Stimulated activated CD4-positive, alpha-beta T cell treated with anti-CD3 and anti-CD28 coated beads, Interleukin-12 subunit alpha, Interleukin-12 subunit beta, amount 100 ng/mL, for 4 hours (primary cell): ENCODE results near the gene SSNA1.

Experiments used
- DNase-seq: peaks from one replicate; pipeline ENCODE4 v3.0.0-alpha.2; 2020

The SSNA1 gene

DNA sequence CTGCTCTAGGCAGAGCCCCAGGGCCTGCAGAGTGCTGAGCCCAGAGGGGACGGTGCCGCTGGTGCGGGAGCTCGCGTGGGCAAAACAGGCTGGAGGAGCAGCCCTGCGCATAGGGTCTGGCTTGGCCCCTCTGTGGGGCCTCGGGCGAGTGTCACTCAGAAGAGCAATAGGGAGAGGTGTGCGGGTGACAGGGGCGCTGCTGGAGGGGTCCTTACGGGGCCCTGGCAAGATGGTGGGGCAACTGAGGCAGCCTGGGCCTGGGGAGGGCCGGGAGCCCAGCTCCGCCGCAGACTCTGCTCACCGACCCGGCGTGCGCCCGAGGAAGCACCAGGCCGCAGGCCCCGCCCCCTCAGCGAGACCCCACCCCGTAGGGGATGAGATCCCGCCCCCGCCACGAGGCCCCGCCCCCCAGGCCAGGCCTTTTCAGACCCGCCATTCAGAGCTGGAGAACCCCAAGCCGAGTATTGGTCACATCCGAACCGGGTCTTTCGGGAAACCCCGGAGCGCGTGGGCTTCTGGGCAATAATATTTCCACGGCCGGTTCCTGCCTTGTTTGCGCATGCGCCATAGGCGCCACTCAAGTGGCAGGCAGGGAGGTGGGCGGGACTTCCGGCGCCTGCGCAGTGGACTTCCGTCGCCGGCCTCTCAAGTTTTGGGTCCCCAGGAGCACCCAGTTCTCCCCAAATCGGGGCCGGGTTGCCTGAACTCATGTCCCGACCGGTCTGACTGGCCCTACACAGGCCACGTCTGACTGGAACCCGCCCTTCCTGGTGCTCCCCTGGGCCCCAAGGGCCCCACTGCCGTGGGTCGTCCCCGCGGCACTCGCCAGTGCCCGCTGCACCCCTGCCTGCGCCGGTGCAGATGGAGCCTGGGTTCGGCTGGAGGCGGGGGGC, 34.8 kb downstream of the SSNA1 start:
- DNase-seq, result peak; percentile 99

DNA sequence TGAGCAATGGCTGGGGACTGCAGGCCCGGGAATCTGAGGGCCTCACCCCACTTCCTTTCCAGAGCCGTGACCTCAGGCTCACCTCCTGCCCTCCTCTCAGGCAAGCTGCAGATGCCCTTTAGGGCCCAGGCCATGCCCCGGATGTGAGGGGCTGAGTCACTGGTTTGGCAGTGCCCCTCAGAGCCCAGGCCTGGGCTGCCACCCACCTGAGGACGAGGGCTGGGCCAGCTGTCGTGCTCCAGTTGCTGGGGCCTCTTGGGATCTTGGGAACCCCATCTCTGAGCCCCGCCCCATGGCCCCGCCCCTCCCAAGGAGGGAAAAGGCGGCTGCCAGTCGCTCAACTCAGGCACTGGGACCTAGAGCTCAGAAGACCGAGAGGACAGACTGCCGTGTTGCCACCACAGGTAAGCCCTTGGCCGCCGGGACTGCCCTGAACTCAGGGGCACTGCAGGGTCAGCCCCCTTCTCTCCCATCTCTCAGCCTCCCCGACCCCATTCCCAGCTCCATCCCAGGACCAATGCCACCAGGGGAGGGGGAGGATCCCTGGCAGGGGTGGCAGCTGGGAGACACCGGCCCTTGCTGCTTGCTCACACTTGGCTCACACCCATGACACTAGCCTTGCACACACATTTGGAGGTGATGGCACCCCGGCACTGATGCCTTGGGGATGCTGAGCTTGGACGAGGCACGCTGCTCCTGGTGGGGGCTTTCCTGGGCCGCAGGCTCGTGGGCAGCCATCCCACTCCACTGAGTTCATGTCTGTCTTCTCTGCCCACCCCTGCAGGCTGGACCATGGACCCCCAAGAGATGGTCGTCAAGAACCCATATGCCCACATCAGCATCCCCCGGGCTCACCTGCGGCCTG, 36.6 kb downstream of the SSNA1 start, which contains the start of gene CYSRT1:
CYSRT1 (plus strand) TSS at position 345 of the 865 bp plus-strand sequence; CDS start at position 793, 448 bp downstream.
- no peak for DNase-seq

GRCh38 chr9:137225699-137226331, 37.3 kb downstream of the SSNA1 start:
- DNase-seq, result no peak

- no peak for DNase-seq
Measured at GRCh38 chr9:137226338-137227053, 38.0 kb downstream of the SSNA1 start.

GRCh38 chr9:137227054-137227852, 38.8 kb downstream of the SSNA1 start, which contains the start of gene RNF224:
Gene RNF224, plus strand, starts transcription at chr9:137227502. Its CDS starts 834 bp downstream, at chr9:137228336.
- DNase-seq, result peak; percentile 75

- no peak for DNase-seq
Measured at GRCh38 chr9:137227853-137228505, 39.5 kb downstream of the SSNA1 start.

DNA sequence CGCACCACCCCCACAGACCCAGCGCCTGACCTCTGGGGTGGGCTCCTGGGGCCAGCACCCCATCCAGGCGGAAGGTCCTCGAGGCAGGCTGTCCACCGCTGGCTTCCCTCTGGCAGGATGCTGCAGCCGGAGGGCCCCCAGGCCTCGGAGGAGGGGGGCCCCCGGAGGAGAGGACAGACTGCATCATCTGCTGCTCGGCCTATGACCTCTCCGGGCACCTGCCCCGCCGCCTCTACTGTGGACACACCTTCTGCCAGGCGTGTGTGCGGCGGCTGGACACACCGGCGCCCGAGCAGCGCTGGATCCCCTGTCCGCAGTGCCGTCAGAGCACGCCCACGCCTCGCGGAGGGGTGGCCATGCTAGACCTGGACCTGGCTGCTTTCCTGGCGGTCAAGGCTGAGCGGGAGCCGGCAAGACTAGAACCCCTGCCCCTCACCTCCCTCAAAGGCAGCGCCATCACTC, 40.1 kb downstream of the SSNA1 start:
- DNase-seq, result no peak

GRCh38 chr9:137228968-137229896, 40.8 kb downstream of the SSNA1 start:
- no peak for DNase-seq

DNA sequence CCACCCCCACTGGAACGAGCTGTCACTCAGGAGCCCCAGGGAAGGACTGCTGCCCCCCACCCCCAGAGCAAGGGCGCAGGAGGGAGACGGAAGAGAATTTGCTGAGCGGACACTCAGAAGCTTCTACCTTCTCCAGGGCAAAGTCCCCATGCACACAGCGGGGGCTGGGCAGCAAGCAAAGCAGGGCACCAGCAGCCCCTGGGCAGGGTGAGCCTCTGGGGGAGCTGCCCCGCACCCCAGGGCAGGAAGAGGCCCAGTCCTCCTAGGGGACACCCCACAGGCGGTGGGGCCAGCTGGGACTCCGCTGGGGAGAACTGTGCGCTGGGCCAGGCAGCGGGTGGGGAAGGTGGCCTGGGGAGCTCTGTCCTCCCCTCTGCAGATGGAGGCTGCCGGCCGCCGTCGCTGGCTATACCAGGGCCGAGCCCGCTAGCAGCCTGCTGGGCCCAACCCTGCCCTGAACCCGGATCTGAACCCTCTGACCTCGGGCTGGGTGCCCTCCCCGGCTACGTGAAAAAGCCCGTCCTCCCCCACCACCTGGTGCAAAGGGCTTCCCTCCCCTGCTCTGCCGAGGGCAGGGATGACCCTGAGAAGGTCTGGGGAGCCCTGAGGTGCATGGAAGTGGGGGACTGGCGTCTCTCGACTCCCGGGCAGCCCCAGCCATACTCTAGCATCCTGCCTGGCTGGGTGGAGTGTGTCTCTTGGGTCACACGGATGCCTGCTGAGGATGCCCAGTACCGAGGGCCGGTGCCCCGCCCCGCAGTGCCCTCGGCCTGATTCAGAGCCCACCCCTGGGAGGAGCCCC, 41.6 kb downstream of the SSNA1 start:
- no peak for DNase-seq

DNA sequence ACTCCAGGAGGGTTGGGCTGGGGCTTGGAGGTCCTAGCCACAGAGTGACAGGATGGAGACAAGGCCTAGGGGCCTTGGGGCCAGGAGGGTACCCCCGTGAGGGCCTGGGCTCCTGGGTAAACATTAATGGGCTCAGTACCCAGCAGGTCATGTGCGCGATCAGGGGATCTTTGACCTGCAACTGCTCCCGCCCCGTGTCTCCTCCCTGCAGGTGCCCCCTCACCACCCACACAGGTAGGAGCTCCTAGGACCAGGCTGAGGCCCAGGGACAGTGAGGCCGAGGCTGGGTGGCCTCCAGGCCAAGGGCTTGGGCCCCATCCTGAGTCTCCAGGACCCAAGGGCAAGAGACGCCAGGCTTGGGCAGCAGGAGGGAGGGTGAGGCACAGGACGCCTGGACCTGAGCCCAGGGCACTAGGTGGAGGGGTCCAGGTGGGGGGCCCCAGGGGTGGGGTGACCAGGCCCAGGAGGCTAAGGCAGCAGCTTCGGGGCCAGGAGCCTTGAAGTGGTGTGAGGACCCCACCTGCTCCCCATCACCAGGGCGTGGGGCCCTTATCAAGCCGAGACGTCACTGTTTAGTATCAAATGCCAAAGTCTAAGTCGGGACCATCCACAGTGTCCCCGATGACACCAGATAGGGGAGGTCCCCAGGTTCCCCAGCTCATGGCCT, 42.4 kb downstream of the SSNA1 start, which contains the start of gene SLC34A3:
SLC34A3 (plus strand) TSS at position 197 of the 667 bp plus-strand sequence. CDS start 802 bp downstream, outside the sequence.
- DNase-seq, result no peak

DNA sequence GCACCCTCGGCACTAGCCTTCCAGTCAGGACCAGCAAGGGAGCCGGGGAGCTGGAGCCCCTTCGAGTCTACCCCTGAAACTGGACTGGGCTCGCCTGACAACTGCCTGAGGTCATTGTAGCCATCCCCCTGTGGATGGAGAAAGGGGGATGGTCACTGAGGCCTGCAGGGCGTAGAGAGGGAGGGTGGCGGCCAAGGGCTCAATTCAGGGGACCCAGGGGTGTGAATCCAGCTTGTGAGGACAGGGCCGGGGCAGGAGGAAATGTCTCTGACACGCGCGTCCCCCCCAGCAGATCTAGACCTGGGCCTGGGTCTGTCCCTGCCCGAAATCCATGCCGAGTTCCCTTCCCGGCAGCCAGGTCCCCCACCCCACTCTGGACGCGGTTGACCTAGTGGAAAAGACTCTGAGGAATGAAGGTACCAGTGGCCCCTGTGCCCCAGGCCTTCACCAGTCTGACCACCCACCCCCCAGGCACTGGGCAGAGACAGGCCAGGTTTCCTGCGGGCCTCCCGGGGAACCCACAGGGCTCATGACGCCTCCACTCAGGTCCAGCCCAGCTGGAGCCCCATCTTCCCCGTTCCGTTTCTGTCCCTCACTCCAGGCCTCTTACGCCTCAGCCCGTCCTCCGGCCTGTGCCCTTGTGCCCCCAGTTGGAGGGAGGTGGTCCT, 43.0 kb downstream of the SSNA1 start:
- DNase-seq, result no peak

DNA sequence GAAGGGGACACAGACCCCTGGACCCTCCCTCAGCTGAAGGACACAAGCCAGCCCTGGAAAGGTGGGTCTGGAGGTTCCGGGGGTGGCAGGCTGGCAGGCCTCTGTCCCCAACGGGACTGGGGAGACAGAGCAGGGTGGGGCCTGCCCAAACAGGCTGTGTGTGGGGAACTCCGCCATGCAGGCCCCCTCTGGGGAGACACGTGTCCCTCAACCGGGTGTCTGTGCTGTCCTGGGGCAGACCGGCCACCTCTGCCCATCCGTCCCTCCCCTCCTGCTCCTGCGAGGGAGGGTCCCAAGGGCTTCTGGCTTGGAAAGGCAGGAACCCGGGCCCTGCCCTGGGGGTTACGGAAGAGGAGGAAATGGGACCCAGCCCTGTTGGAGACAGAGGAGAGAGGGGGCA, 43.6 kb downstream of the SSNA1 start:
- DNase-seq, result no peak

DNA sequence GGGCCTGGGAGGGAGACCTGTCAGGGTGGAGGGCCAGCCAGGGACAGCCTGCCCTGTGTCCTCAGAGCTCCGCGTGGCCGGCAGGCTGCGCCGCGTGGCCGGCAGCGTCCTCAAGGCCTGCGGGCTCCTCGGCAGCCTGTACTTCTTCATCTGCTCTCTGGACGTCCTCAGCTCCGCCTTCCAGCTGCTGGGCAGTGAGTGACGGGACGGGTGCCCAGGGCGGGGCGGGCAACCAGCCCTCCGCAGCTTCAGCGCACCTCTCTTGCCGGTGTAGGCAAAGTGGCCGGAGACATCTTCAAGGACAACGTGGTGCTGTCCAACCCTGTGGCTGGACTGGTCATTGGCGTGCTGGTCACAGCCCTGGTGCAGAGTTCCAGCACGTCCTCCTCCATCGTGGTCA, 44.0 kb downstream of the SSNA1 start:
- no peak for DNase-seq

- no peak for DNase-seq
Measured at GRCh38 chr9:137233143-137233980, 44.9 kb downstream of the SSNA1 start.

- no peak for DNase-seq
Measured at GRCh38 chr9:137234055-137234697, 45.7 kb downstream of the SSNA1 start.
